ENCODE results near the gene SARM1. TPM values are rescaled to one million over a fixed set of nuclear protein-coding genes. Genes with fewer than 3 reads are reported as not detected.

The SARM1 gene
- polyA plus RNA-seq, 1 of the 3 experiments (the other 2 are of a cell fraction) = 17.4 TPM

DNA sequence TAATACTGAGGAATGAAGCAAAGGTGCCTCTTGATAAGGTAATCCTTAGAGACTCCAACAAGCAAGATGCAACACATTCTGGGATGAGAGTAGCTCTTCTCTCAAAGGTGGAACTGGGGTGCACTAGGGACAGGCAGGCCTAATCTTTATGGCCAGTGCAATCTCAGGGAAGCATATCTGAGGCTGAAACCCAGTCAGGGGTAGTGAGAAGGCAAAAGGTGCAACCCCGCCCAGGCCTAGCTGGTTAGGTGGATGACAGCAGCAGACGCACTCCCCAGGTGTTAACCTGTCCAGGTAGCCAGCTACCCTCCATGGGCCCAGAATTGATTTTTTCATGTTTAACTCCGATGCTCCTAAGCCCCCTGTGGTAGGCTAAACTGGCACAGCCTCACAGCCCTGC lies 44.4 kb downstream of the SARM1 start:
- no peak overlapping the region for H3K27ac ChIP-seq (ENCODE audit: low read depth in 2 of 2, low read length in 1 of 2)
- peaks cover 18% of the 10 kb centered on the region; the same call in 1 of the 2 replicates for H3K27me3 ChIP-seq (ENCODE audit: insufficient read depth)
- DNase-seq = no peak
- no peaks in the 10 kb centered on the region for H3K9me3 ChIP-seq
- no peak overlapping the region for H3K4me2 ChIP-seq
- TF ChIP-seq CHD2 (IDR thresholded peaks at IDR 0.05; ENCODE audit: low read length, partially characterized antibody) (no peak), EZH2phosphoT487 (IDR thresholded peaks at IDR 0.05; ENCODE audit: borderline replicate concordance, low read depth) (no peak), RAD21 (IDR thresholded peaks at IDR 0.05; ENCODE audit: low read length) (no peak), SIN3A (IDR thresholded peaks at IDR 0.05; ENCODE audit: borderline replicate concordance, low read depth, low read length) (no peak), YY1 (IDR thresholded peaks at IDR 0.05; ENCODE audit: low read depth) (no peak), RXRA (IDR thresholded peaks at IDR 0.05; ENCODE audit: borderline replicate concordance, low read depth) (no peak), JUND (IDR thresholded peaks at IDR 0.05) (no peak)
- TF ChIP-seq, protein P1, sequence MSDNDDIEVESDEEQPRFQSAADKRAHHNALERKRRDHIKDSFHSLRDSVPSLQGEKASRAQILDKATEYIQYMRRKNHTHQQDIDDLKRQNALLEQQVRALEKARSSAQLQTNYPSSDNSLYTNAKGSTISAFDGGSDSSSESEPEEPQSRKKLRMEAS (IDR thresholded peaks at IDR 0.05; ENCODE audit: low read depth) = no peak
- TF ChIP-seq, protein P2, sequence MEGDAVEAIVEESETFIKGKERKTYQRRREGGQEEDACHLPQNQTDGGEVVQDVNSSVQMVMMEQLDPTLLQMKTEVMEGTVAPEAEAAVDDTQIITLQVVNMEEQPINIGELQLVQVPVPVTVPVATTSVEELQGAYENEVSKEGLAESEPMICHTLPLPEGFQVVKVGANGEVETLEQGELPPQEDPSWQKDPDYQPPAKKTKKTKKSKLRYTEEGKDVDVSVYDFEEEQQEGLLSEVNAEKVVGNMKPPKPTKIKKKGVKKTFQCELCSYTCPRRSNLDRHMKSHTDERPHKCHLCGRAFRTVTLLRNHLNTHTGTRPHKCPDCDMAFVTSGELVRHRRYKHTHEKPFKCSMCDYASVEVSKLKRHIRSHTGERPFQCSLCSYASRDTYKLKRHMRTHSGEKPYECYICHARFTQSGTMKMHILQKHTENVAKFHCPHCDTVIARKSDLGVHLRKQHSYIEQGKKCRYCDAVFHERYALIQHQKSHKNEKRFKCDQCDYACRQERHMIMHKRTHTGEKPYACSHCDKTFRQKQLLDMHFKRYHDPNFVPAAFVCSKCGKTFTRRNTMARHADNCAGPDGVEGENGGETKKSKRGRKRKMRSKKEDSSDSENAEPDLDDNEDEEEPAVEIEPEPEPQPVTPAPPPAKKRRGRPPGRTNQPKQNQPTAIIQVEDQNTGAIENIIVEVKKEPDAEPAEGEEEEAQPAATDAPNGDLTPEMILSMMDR (IDR thresholded peaks at IDR 0.05) = no peak
- H3K4me1 ChIP-seq (ENCODE audit: control insufficient read depth in 1 of 2, insufficient read depth in 2 of 2, low read depth in 1 of 2, low read length in 1 of 2) = no peaks in the 10 kb centered on the region
- ChIA-PET POLR2A (interaction anchor here (1.5 kb wide), 1 partner anchor 15 kb away, joined by 5 read pairs; no protein-coding TSS in a partner anchor), CTCF (interaction anchor here (0.6 to 2.1 kb wide), 16 partner anchors 9 to 185 kb away, joined by 3 to 23 read pairs (median 4); partner anchors contain the start of genes POLDIP2, SARM1 and SLC46A1)
- no peaks in the 10 kb centered on the region for H3K79me2 ChIP-seq (ENCODE audit: insufficient read depth)
- no peaks in the 10 kb centered on the region for H3F3A ChIP-seq (replicated peaks; ENCODE audit: insufficient read depth)
- H3K36me3 ChIP-seq (replicated peaks in 1 of 2; ENCODE audit: control insufficient read depth in 1 of 2, insufficient read depth in 2 of 2, low read length in 1 of 2) = no peaks in the 10 kb centered on the region
- no peak overlapping the region for H2AFZ ChIP-seq (ENCODE audit: low read depth)
- WGBS (ENCODE audit: low lambda C conversion rate) = 81% methylated on average over 3 of the region's 3 CpGs
- no peaks in the 10 kb centered on the region for H4K20me1 ChIP-seq (ENCODE audit: insufficient read depth)
- H3K9ac ChIP-seq = no peak overlapping the region
- H3K9me2 ChIP-seq = no peaks in the 10 kb centered on the region
- no peak overlapping the region for H3K4me3 ChIP-seq (ENCODE audit: low read depth in 2 of 2, low read length in 1 of 2)

DNA sequence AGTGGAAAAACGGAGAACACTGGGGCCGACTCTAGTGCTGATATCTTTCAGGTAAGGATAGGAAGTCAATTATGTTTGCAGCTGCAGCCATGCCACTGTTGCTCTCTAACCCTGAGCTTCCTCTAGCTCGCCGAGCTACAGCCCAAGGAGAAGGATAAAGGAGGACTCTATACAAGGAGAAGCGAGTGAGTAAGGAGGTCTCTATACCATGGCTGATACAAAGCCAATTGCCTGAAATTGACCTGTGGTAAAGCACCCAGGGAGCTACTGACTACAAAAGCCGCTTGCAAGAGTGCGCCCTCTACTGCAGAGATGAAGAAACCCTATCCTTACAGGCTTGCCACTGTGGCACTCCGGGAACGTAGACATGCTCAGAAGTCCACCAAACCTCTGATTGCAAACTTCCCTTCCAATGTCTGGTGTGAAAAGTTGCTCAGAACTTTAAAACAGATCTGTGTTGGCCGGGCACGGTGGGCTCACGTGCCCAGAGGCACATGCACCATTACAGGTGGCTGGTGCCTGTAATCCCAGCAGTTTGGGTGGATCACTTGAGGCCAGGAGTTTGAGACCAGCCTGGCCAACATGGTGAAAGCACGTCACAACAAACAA lies 45.3 kb downstream of the SARM1 start:
- Histone ChIP-seq H3K4me3 (ENCODE audit: low read depth in 2 of 2, low read length in 1 of 2) (no peak overlapping the region), H3K9ac (no peak overlapping the region), H3K4me2 (no peak overlapping the region), H4K20me1 (ENCODE audit: insufficient read depth) (no peaks in the 10 kb centered on the region), H3K27ac (ENCODE audit: low read depth in 2 of 2, low read length in 1 of 2) (no peak overlapping the region), H3K36me3 (replicated peaks in 1 of 2; ENCODE audit: control insufficient read depth in 1 of 2, insufficient read depth in 2 of 2, low read length in 1 of 2) (no peaks in the 10 kb centered on the region), H3F3A (replicated peaks; ENCODE audit: insufficient read depth) (no peaks in the 10 kb centered on the region), H2AFZ (ENCODE audit: low read depth) (no peak overlapping the region), H3K27me3 (ENCODE audit: insufficient read depth) (peaks cover 13% of the 10 kb centered on the region; the same call in 1 of the 2 replicates), H3K79me2 (ENCODE audit: insufficient read depth) (no peaks in the 10 kb centered on the region), H3K4me1 (ENCODE audit: control insufficient read depth in 1 of 2, insufficient read depth in 2 of 2, low read depth in 1 of 2, low read length in 1 of 2) (no peaks in the 10 kb centered on the region), H3K9me3 (no peaks in the 10 kb centered on the region), H3K9me2 (no peaks in the 10 kb centered on the region)
- peak; percentile 43 for TF ChIP-seq SMC3 (IDR thresholded peaks at IDR 0.05; ENCODE audit: low read depth, low read length)
- peak; percentile 63 for TF ChIP-seq RAD21 (IDR thresholded peaks at IDR 0.05; ENCODE audit: low read length)
- TF ChIP-seq, protein P3, sequence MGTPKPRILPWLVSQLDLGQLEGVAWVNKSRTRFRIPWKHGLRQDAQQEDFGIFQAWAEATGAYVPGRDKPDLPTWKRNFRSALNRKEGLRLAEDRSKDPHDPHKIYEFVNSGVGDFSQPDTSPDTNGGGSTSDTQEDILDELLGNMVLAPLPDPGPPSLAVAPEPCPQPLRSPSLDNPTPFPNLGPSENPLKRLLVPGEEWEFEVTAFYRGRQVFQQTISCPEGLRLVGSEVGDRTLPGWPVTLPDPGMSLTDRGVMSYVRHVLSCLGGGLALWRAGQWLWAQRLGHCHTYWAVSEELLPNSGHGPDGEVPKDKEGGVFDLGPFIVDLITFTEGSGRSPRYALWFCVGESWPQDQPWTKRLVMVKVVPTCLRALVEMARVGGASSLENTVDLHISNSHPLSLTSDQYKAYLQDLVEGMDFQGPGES (IDR thresholded peaks at IDR 0.05; ENCODE audit: low read depth, low read length) = no peak
- TF ChIP-seq, protein P2 (IDR thresholded peaks at IDR 0.05) = peak; percentile 70
- DNase-seq = peak; percentile 56
- WGBS (ENCODE audit: low lambda C conversion rate) = 34% methylated on average over 13 of the region's 13 CpGs
- ChIA-PET POLR2A (interaction anchor here (1.2 to 1.5 kb wide), 2 partner anchors 16 to 71 kb away, joined by 3 to 5 read pairs; no protein-coding TSS in a partner anchor), CTCF (interaction anchor here (0.6 to 2.1 kb wide), 24 partner anchors 10 to 485 kb away, joined by 3 to 23 read pairs (median 4); partner anchors contain the start of genes POLDIP2, SARM1, SLC46A1 and TMEM97)
